ENCODE measurements around the gene LAMTOR2. TPM values are rescaled to one million over a fixed set of nuclear protein-coding genes. Genes with fewer than 3 reads are reported as not detected.

LAMTOR2 gene
- total RNA-seq, 1 experiment from 2014 or later, result 49.4 TPM

DNA sequence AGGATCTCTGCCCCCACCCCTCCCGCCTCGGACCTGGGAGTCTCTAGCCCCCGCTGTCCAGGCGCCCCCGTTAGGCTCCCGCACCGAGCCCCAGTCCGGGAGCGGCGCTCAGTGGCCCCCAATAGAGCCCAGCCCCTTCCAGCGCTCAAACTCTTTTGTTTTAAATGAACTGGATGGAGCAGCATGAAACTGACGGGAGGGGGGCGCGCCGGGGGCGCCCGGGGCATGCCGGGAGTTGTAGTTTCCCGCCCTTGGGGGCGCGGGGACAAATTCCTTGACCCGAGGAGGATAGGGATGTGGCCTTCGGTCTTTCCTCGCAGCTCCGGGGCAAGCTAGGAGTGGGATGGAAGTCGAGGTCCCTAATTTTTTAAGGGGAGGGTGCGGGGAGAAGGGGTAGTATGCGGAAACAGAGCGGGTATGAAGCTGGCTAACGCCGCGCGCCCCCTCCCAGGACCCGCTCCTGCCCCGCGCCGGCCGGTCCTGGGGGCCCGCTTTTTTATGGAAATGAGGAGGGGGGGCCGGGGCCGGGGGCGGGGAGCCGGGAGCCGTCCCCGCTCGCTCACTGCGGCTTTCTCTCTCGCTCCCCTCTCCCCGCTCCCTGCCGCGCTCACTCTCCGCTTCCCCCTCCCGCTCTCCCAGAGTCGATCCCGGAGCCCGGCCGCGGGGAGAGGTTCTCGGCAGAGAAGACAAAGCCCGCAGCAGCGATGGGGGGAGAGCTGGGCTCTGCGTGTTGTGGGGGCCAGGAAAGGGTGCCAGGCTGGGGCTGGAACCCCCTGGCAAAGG is 27.9 kb downstream of the LAMTOR2 start, which contains the start of gene MEX3A:
Gene MEX3A, minus strand, starts transcription at position 157 of the 783 bp plus-strand sequence. CDS start 467 bp downstream, outside the sequence.
- Mint-ChIP-seq H3K9me3 (ENCODE audit: unreplicated experiment) (no peaks in the 10 kb centered on the region), H3K36me3 (ENCODE audit: insufficient read depth, unreplicated experiment) (peaks cover 8% of the 10 kb centered on the region), H3K27ac (ENCODE audit: unreplicated experiment) (peak within 1 kb of the TSS; percentile 71), H3K4me1 (ENCODE audit: low read depth, unreplicated experiment) (peaks cover 31% of the 10 kb centered on the region), H3K4me3 (ENCODE audit: unreplicated experiment) (peak within 1 kb of the TSS; percentile 88), H3K27me3 (ENCODE audit: insufficient read depth, unreplicated experiment) (no peaks in the 10 kb centered on the region)
- DNase-seq, result peak; percentile 87 to 90
- POLR2A ChIA-PET, result interaction anchor here (0.7 to 2.2 kb wide), 2 partner anchors 9 to 22 kb away, joined by 4 to 5 read pairs; partner anchors contain the start of gene RAB25
- intact Hi-C loops (cut with micrococcal nuclease; ENCODE audit: unreplicated experiment), result no loop called here
- peak within 1 kb of the TSS; percentile 83 for H3K4me3 ChIP-seq (ENCODE audit: low read depth, low read length)
- H3K4me1 ChIP-seq, result peaks cover 33% of the 10 kb centered on the region
- TF ChIP-seq, protein P1, sequence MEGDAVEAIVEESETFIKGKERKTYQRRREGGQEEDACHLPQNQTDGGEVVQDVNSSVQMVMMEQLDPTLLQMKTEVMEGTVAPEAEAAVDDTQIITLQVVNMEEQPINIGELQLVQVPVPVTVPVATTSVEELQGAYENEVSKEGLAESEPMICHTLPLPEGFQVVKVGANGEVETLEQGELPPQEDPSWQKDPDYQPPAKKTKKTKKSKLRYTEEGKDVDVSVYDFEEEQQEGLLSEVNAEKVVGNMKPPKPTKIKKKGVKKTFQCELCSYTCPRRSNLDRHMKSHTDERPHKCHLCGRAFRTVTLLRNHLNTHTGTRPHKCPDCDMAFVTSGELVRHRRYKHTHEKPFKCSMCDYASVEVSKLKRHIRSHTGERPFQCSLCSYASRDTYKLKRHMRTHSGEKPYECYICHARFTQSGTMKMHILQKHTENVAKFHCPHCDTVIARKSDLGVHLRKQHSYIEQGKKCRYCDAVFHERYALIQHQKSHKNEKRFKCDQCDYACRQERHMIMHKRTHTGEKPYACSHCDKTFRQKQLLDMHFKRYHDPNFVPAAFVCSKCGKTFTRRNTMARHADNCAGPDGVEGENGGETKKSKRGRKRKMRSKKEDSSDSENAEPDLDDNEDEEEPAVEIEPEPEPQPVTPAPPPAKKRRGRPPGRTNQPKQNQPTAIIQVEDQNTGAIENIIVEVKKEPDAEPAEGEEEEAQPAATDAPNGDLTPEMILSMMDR (IDR thresholded peaks at IDR 0.05; ENCODE audit: insufficient read depth in 1 of 2, low read depth in 1 of 2, low read length in 1 of 2, severe bottlenecking in 1 of 2, unreplicated experiment in 1 of 2), result no peak
- CTCF ChIA-PET, result interaction anchor here (0.6 to 1.3 kb wide), 5 partner anchors 14 to 143 kb away, joined by 3 to 4 read pairs (median 3); partner anchors contain the start of gene ARHGEF2
- H3K9me3 ChIP-seq, result no peaks in the 10 kb centered on the region
- no peaks in the 10 kb centered on the region; the same call in 1 of the 2 replicates for H3K36me3 ChIP-seq (ENCODE audit: control insufficient read depth, insufficient read depth, low read length)
- H3K27me3 ChIP-seq (replicated peaks; ENCODE audit: control insufficient read depth, insufficient read depth, low read length), result no peaks in the 10 kb centered on the region
- no TSS peak for BruUV-seq (replicated peaks)

DNA sequence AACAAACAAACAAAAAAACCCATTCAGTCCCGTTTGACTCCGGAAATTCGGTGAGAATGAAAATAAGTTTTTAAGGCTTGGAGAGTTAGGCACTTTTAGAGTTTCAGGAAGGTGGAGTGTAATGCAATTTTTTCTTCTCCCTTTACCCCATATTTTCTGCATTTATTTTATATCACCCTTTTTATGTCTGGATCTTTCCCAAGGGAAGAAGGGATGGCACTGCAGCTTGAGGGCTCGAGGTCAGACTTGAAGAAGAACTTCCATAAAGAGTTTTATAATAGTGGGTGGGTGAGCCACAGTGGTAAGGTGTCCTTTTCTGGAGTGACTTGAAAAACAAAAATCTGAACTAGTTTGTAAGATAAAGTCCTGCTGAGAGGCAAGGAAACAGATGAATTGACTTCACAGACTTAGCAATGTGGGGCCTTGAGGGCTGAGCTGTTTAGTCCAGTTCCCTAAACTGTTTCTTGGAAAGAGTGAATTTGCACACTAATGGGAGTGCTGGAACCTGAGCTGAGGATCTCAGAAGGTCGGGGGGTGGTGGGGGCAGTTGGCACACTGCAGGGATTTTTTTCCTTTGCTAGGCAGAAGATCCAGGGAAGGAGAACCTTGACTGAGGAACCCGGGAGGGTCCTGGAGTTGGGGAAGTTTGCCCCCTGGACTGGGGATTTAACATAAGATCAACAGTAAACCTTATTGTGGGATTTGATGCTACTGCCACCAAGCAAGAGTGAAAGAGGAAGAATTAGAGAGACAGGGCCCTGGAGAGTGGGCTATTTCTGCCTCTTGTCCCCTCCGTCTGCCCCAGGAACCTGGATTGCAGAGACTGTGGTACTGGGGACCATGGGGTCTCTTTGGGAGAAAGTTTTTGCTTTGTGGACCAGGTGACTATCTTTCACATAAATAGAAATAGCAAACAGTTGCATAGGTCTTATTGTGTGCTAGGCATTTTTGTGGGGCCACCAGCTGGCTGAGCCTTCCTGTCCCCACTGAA is 29.5 kb downstream of the LAMTOR2 start:
- peaks cover 8% of the 10 kb centered on the region for H3K36me3 Mint-ChIP-seq (ENCODE audit: insufficient read depth, unreplicated experiment)
- H3K4me3 ChIP-seq (ENCODE audit: low read depth, low read length), result peak overlapping the region; percentile 83
- intact Hi-C loops (cut with micrococcal nuclease; ENCODE audit: unreplicated experiment), result no loop called here
- H3K9me3 Mint-ChIP-seq (ENCODE audit: unreplicated experiment), result no peaks in the 10 kb centered on the region
- POLR2A ChIA-PET, result interaction anchor here (2.2 kb wide), 1 partner anchor 23 kb away, joined by 5 read pairs; the partner anchor contains the start of gene RAB25
- TF ChIP-seq, protein P1 (IDR thresholded peaks at IDR 0.05; ENCODE audit: insufficient read depth in 1 of 2, low read depth in 1 of 2, low read length in 1 of 2, severe bottlenecking in 1 of 2, unreplicated experiment in 1 of 2), result no peak
- no peaks in the 10 kb centered on the region for H3K36me3 ChIP-seq (ENCODE audit: control insufficient read depth, insufficient read depth, low read length)
- H3K27ac Mint-ChIP-seq (ENCODE audit: unreplicated experiment), result peak overlapping the region; percentile 71
- H3K27me3 Mint-ChIP-seq (ENCODE audit: insufficient read depth, unreplicated experiment), result no peaks in the 10 kb centered on the region
- H3K27me3 ChIP-seq (replicated peaks; ENCODE audit: control insufficient read depth, insufficient read depth, low read length), result no peaks in the 10 kb centered on the region
- CTCF ChIA-PET, result interaction anchor here (0.9 to 1.3 kb wide), 2 partner anchors 33 to 141 kb away, joined by 3 read pairs; no protein-coding TSS in a partner anchor
- TSS peak; percentile 59 for BruUV-seq (replicated peaks)
- H3K9me3 ChIP-seq, result no peaks in the 10 kb centered on the region
- DNase-seq, result no peak
- peaks cover 31% of the 10 kb centered on the region for H3K4me1 Mint-ChIP-seq (ENCODE audit: low read depth, unreplicated experiment)
- peak overlapping the region; percentile 88 for H3K4me3 Mint-ChIP-seq (ENCODE audit: unreplicated experiment)
- H3K4me1 ChIP-seq, result peaks cover 34% of the 10 kb centered on the region

All from Caco-2 (cell line).